IMR-90 (cell line): ENCODE results near the gene CYP17A1. TPM values are rescaled to one million over a fixed set of nuclear protein-coding genes. Genes with fewer than 3 reads are reported as not detected.

ENCODE experiments used
- ATAC-seq: fragments of 200-7000 bp; cut with Tn5 transposase; 2 replicates; pipeline ENCODE4 v1.9.1; 2020; ENCODE audit warnings: low read depth, mild to moderate bottlenecking, moderate library complexity
- BruUV-seq: library from RNA; stranded (reverse); fragments of 400-500 nt; replicated peaks from 2 replicates; lab custom pipeline; 2021; lab: Mats Ljungman, UMichigan
- CTCF ChIA-PET: fragments of 300-600 bp; formaldehyde crosslinking; extraction: SDS; loops from one replicate; lab custom pipeline; 2021; ENCODE audit warnings: antibody characterized with exemption; lab: Yijun Ruan, JAX
- POLR2A ChIA-PET: fragments of 300-600 bp; sonication (Branson Sonifier 250); formaldehyde crosslinking; loops from one replicate; lab custom pipeline; 2022; ENCODE audit warnings: antibody characterized with exemption; ENCODE audit not compliant: unreplicated experiment; lab: Charles Lee
- DNase-seq: peaks from one replicate; pipeline ENCODE4 v3.0.0; 2013
- H2AFZ ChIP-seq: replicated peaks from 2 replicates; pipeline ENCODE3; 2013; ENCODE audit warnings: low read length, mild to moderate bottlenecking; ENCODE audit not compliant: poor library complexity
- H2AK5ac ChIP-seq: 2 replicates; pipeline ENCODE4 v1.6.1; 2013; ENCODE audit warnings: low read depth, low read length, inconsistent platforms
- H2AK9ac ChIP-seq: replicated peaks from 2 replicates; pipeline ENCODE3; 2013; ENCODE audit warnings: mild to moderate bottlenecking, low read depth, low read length, moderate library complexity; ENCODE audit not compliant: poor library complexity
- H2BK120ac ChIP-seq: 2 replicates; pipeline ENCODE4 v1.6.1; 2013; ENCODE audit warnings: low read depth, low read length, inconsistent platforms
- H2BK15ac ChIP-seq: 3 replicates; pipeline ENCODE4 v1.6.1; 2013; ENCODE audit warnings: low read depth, low read length, inconsistent platforms
- H2BK20ac ChIP-seq: 2 replicates; pipeline ENCODE4 v1.6.1; 2013; ENCODE audit warnings: low read depth, mild to moderate bottlenecking, inconsistent platforms, low read length, moderate library complexity
- H2BK5ac ChIP-seq: 2 replicates; pipeline ENCODE4 v1.6.1; 2013; ENCODE audit warnings: mild to moderate bottlenecking, low read depth, low read length, inconsistent platforms; ENCODE audit not compliant: poor library complexity, severe bottlenecking
- H3K14ac ChIP-seq: replicated peaks from 2 replicates; pipeline ENCODE4 v1.6.1; 2013; ENCODE audit warnings: low read depth, low read length, inconsistent platforms
- H3K18ac ChIP-seq: 2 replicates; pipeline ENCODE4 v1.6.1; 2013; ENCODE audit warnings: low read depth, low read length, control low read depth
- H3K23ac ChIP-seq: 2 replicates; pipeline ENCODE4 v1.6.1; 2013; ENCODE audit warnings: low read depth, low read length, inconsistent platforms
- H3K27ac ChIP-seq: 2 replicates; pipeline ENCODE4 v1.5.1; 2013; ENCODE audit warnings: mild to moderate bottlenecking, control low read depth, low read length; ENCODE audit not compliant: insufficient read depth
- H3K27me3 ChIP-seq: 2 replicates; pipeline ENCODE4 v1.6.1; 2013; ENCODE audit warnings: low read length; ENCODE audit not compliant: control insufficient read depth, insufficient read depth
- H3K36me3 ChIP-seq: 2 replicates; pipeline ENCODE4 v1.6.1; 2013; ENCODE audit warnings: low read length, mixed read lengths; ENCODE audit not compliant: control insufficient read depth, insufficient read depth
- H3K4ac ChIP-seq: 2 replicates; pipeline ENCODE4 v1.6.1; 2013; ENCODE audit warnings: low read depth, low read length, inconsistent platforms
- H3K4me1 ChIP-seq: 2 replicates; pipeline ENCODE4 v1.6.1; 2013; ENCODE audit warnings: low read length, mixed read lengths; ENCODE audit not compliant: control insufficient read depth, insufficient read depth
- H3K4me2 ChIP-seq: 2 replicates; pipeline ENCODE4 v1.6.1; 2013; ENCODE audit warnings: low read depth, mild to moderate bottlenecking, control low read depth, low read length, moderate library complexity
- H3K4me3 ChIP-seq: 2 replicates; pipeline ENCODE4 v1.5.1; 2013; ENCODE audit warnings: low read depth, mild to moderate bottlenecking, control low read depth, low read length, moderate library complexity; ENCODE audit not compliant: insufficient read depth
- H3K56ac ChIP-seq: 2 replicates; pipeline ENCODE4 v1.6.1; 2013; ENCODE audit warnings: low read length, inconsistent platforms; ENCODE audit not compliant: insufficient read depth; ENCODE audit errors: extremely low read depth
- H3K79me1 ChIP-seq, 2 experiments: 2 replicates each; pipeline ENCODE4 v1.6.1; 2013; ENCODE audit warnings: low read length in 2 of 2, inconsistent platforms in 1 of 2, low read depth in 1 of 2
- H3K9ac ChIP-seq: 2 replicates; pipeline ENCODE4 v1.6.1; 2013; ENCODE audit warnings: low read depth, low read length, control low read depth
- H3K9me1 ChIP-seq: 2 replicates; pipeline ENCODE4 v1.6.1; 2013; ENCODE audit warnings: low read length, inconsistent platforms; ENCODE audit not compliant: insufficient read depth
- H3K9me3 ChIP-seq: 2 replicates; pipeline ENCODE4 v1.6.1; 2013; ENCODE audit warnings: low read length; ENCODE audit not compliant: control insufficient read depth, insufficient read depth
- H4K20me1 ChIP-seq: 2 replicates; pipeline ENCODE4 v1.6.1; 2013; ENCODE audit warnings: low read length, inconsistent platforms; ENCODE audit not compliant: insufficient read depth
- H4K5ac ChIP-seq: 2 replicates; pipeline ENCODE4 v1.6.1; 2013; ENCODE audit warnings: mild to moderate bottlenecking, low read depth, low read length, control low read depth
- H4K8ac ChIP-seq, 2 experiments: 2 replicates each; pipeline ENCODE4 v1.6.1; 2013; ENCODE audit warnings: low read depth in 2 of 2, low read length in 2 of 2, control low read depth in 1 of 2, inconsistent platforms in 1 of 2
- H4K91ac ChIP-seq: 2 replicates; pipeline ENCODE4 v1.6.1; 2013; ENCODE audit warnings: low read depth, low read length, inconsistent platforms; ENCODE audit not compliant: insufficient read depth
- CEBPB ChIP-seq: IDR thresholded peaks from 2 replicates; pipeline ENCODE4 v1.6.1; 2012; ENCODE audit warnings: low read depth, low read length, improper control_type of control experiment
- CHD1 ChIP-seq: IDR thresholded peaks from 2 replicates; pipeline ENCODE4 v1.6.1; 2012; ENCODE audit warnings: low read depth, low read length, improper control_type of control experiment
- ELK1 ChIP-seq: fragments of 150-350 bp; IDR thresholded peaks from 2 replicates; pipeline ENCODE4 v1.6.1; 2016; ENCODE audit warnings: low read depth, mild to moderate bottlenecking, low read length, moderate library complexity, borderline replicate concordance
- FOS ChIP-seq: fragments of 150-350 bp; IDR thresholded peaks from 2 replicates; pipeline ENCODE4 v1.6.1; 2016; ENCODE audit warnings: low read depth, low read length
- MAZ ChIP-seq: IDR thresholded peaks from 2 replicates; pipeline ENCODE4 v1.6.1; 2012; ENCODE audit warnings: low read depth, mild to moderate bottlenecking, low read length, improper control_type of control experiment, moderate library complexity, borderline replicate concordance
- MXI1 ChIP-seq: IDR thresholded peaks from 2 replicates; pipeline ENCODE4 v1.6.1; 2012; ENCODE audit warnings: low read depth, mild to moderate bottlenecking, low read length, moderate library complexity, borderline replicate concordance
- NFE2L2 ChIP-seq: fragments of 150-350 bp; IDR thresholded peaks from 2 replicates; pipeline ENCODE4 v1.6.1; 2016; ENCODE audit warnings: low read depth, mild to moderate bottlenecking, low read length
- POLR2A ChIP-seq: IDR thresholded peaks from 2 replicates; pipeline ENCODE4 v1.6.1; 2012; ENCODE audit warnings: mild to moderate bottlenecking, low read depth, low read length
- RAD21 ChIP-seq: IDR thresholded peaks from 2 replicates; pipeline ENCODE4 v1.6.1; 2012; ENCODE audit warnings: low read length, improper control_type of control experiment
- RCOR1 ChIP-seq: IDR thresholded peaks from 2 replicates; pipeline ENCODE4 v1.6.1; 2012; ENCODE audit warnings: mild to moderate bottlenecking, low read length, improper control_type of control experiment; ENCODE audit not compliant: insufficient replicate concordance
- SMC3 ChIP-seq: fragments of 150-350 bp; IDR thresholded peaks from 2 replicates; pipeline ENCODE4 v1.6.1; 2016; ENCODE audit warnings: low read depth, mild to moderate bottlenecking, antibody characterized with exemption, low read length, moderate library complexity
- WGBS, 2 experiments: methylation state at CpG; one replicate each; pipeline versions ENCODE4 v1.1.5 to v1.1.7; 2013; ENCODE audit warnings: missing lambda C conversion rate in 2 of 2; ENCODE audit not compliant: insufficient read length in 1 of 2; ENCODE audit errors: extremely low coverage in 2 of 2; 5-methylcytosine and 5-hydroxymethylcytosine counted together
- dilution Hi-C: fragments of 300-500 bp; cut with HindIII; formaldehyde crosslinking; loops from one replicate; pipeline ENCODE4 v1.14.3; 2018; ENCODE audit warnings: low sequenced_read_pairs; ENCODE audit not compliant: unreplicated experiment
- in situ Hi-C: fragments of 300-500 bp; cut with MboI; formaldehyde crosslinking; loops from 3 replicates; pipeline ENCODE4 v1.14.3; 2019; ENCODE audit warnings: low sequenced_read_pairs, inconsistent platforms, mixed read lengths
- intact Hi-C: fragments of 100-400 bp; cut with micrococcal nuclease; formaldehyde crosslinking; loops from 2 replicates; pipeline ENCODE4 v1.10.0; 2022
- polyA plus RNA-seq, 3 experiments: library from polyadenylated mRNA; depleted of rRNA; stranded (reverse); fragments of >200 nt; gene quantifications; 2 replicates each; pipeline ENCODE4 v1.2.3, GENCODE V29; 2012; ENCODE audit warnings: low replicate concordance in 1 of 3
- total RNA-seq: library from RNA; depleted of rRNA; stranded (reverse); fragments of >200 nt; gene quantifications from 2 replicates; pipeline ENCODE4 v1.2.3, GENCODE V29; 2012

CYP17A1 gene
- total and polyA plus RNA-seq, 2 of the 4 experiments (the other 2 are of a cell fraction): not detected

GRCh38 chr10:102800611-102801335, 36.4 kb downstream of the CYP17A1 start:
- 100% methylated on average over 1 of the region's 10 CpGs; no CpG with 5 or more reads in 1 of the 2 experiments for WGBS, 2 experiments
- Histone ChIP-seq H4K91ac (no peak overlapping the region), H3K9me3 (no peaks in the 10 kb centered on the region; the same call in 1 of the 2 replicates), H3K4me1 (peaks cover 19% of the 10 kb centered on the region), H3K18ac (no peak overlapping the region), H3K14ac (no peak overlapping the region), H3K79me1 (peaks cover 18 to 41% of the 10 kb centered on the region in 2 experiments), H3K23ac (no peak overlapping the region), H3K9ac (no peak overlapping the region), H3K4ac (no peak overlapping the region), H2AFZ (no peak overlapping the region), H3K9me1 (peaks cover 25% of the 10 kb centered on the region), H4K8ac (no peak overlapping the region), H3K27me3 (no peaks in the 10 kb centered on the region), H3K36me3 (peaks cover 32% of the 10 kb centered on the region), H3K27ac (no peak overlapping the region), H4K20me1 (peaks cover 35% of the 10 kb centered on the region), H4K5ac (no peak overlapping the region), H2BK15ac (no peak overlapping the region; the same call in 2 of the 3 replicates), H2BK20ac (peak overlapping the region; percentile 28; the same call in 1 of the 2 replicates), H3K4me3 (no peak overlapping the region), H2AK9ac (peak overlapping the region; percentile 48), H3K4me2 (no peak overlapping the region), H2BK5ac (no peak overlapping the region), H2AK5ac (no peak overlapping the region), H2BK120ac (no peak overlapping the region), H3K56ac (no peak overlapping the region)
- in situ Hi-C loops (no loop called here), dilution Hi-C loops (no loop called here), intact Hi-C loops (loop anchor here (5.0 kb wide), 1 partner anchor 48 kb away; no protein-coding TSS in a partner anchor)
- ATAC-seq: no peak
- no peak for DNase-seq
- ChIA-PET CTCF (no interaction called here), POLR2A (no interaction called here)
- TF ChIP-seq POLR2A (no peak), RAD21 (no peak), SMC3 (no peak), MAZ (no peak), MXI1 (no peak), CHD1 (no peak), NFE2L2 (no peak), RCOR1 (no peak), ELK1 (no peak), FOS (no peak), CEBPB (no peak)
- BruUV-seq: no TSS peak
